ENCODE data around the gene PLCXD3. TPM values are rescaled to one million over a fixed set of nuclear protein-coding genes. Genes with fewer than 3 reads are reported as not detected.

The PLCXD3 gene
- total and polyA plus RNA-seq, 12 donors: 0.72 to 48.7 (median 15.4) TPM

DNA sequence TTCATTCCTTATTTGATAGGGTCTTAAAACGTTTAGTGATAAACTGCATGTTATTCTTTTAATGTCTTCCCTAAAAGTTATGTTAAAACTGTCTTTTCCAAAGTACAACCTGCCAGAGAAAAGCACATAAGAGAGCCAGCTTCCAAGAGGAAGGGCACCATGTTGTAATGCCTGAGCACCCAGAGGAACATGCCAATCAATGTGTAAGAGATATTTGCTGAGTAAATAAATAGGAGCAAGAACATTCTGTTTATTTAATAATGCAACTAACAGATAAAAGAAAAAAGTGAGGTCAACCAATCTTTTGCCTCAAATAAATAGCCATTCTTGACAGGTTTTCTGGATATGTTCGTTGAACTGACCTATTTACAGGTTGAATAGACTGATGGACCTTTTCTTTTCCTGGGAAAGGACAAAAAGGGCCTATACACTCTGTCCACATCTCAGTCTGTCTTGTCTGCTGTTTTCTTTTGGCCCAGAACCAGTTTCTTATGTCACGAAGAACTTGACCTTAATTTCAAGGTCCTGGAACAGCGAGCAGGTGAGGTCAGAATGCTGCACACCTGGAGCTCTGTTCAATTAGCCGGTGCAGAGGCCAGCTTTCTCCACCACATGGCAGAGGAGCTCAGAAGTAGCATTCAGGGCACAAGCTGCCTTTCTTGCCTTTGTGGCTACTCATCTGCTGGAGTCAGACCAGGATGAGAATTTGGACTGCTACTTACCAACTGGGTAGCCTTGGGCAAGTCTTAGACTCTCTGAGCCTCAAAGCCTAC is 77.7 kb downstream of the PLCXD3 start:
- Histone ChIP-seq H3K36me3 (replicated peaks in 1 of 2) (no peaks in the 10 kb centered on the region), H3K4me3 (no peak overlapping the region), H3K27me3 (no peaks in the 10 kb centered on the region), H3K27ac (no peak overlapping the region), H3K4me1 (replicated peaks in 1 of 2) (peaks cover 0 to 5% of the 10 kb centered on the region in 2 donors), H3K9me3 (replicated peaks in 1 of 3) (no peaks in the 10 kb centered on the region)
- WGBS, 4 donors: 43 to 56% (median 50%) methylated on average over 5 of the region's 5 CpGs
- no peak for DNase-seq
- TF ChIP-seq, protein P1, sequence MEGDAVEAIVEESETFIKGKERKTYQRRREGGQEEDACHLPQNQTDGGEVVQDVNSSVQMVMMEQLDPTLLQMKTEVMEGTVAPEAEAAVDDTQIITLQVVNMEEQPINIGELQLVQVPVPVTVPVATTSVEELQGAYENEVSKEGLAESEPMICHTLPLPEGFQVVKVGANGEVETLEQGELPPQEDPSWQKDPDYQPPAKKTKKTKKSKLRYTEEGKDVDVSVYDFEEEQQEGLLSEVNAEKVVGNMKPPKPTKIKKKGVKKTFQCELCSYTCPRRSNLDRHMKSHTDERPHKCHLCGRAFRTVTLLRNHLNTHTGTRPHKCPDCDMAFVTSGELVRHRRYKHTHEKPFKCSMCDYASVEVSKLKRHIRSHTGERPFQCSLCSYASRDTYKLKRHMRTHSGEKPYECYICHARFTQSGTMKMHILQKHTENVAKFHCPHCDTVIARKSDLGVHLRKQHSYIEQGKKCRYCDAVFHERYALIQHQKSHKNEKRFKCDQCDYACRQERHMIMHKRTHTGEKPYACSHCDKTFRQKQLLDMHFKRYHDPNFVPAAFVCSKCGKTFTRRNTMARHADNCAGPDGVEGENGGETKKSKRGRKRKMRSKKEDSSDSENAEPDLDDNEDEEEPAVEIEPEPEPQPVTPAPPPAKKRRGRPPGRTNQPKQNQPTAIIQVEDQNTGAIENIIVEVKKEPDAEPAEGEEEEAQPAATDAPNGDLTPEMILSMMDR (IDR thresholded peaks at IDR 0.05): no peak
- TF ChIP-seq POLR2A (IDR thresholded peaks at IDR 0.05): no peak
- intact Hi-C loops (cut with DNase I): no loop called here

DNA sequence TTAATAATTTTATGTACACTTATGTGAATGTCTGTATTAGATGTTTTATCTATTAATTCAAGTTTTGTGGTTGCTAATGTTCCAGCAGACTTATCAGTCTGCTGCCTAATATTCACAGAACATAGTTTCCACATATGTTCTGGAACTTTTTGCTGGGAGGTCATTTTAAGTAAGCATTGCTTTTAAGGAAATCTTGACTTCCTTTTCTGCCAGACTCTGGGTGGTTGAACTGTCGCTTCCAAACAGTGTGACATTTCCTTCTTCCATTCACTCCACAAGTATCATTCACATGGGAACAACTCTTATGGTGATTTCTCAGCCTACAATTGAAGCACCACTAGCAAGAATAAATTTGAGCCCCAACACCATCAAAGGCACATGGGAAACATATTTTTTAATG is 82.9 kb downstream of the PLCXD3 start:
- no peak overlapping the region for H3K27ac ChIP-seq
- intact Hi-C loops (cut with DNase I): no loop called here
- H3K4me3 ChIP-seq: no peak overlapping the region
- no peak for DNase-seq
- no peaks in the 10 kb centered on the region for H3K9me3 ChIP-seq (replicated peaks in 1 of 3)
- H3K36me3 ChIP-seq (replicated peaks in 1 of 2): no peaks in the 10 kb centered on the region
- TF ChIP-seq, protein P1 (IDR thresholded peaks at IDR 0.05): no peak
- TF ChIP-seq POLR2A (IDR thresholded peaks at IDR 0.05): no peak
- peaks cover 0 to 1% of the 10 kb centered on the region in 2 donors for H3K4me1 ChIP-seq (replicated peaks in 1 of 2)
- H3K27me3 ChIP-seq: no peaks in the 10 kb centered on the region
- WGBS, 4 donors: 39 to 60% (median 50%) methylated on average over 1 of the region's 1 CpG

DNA sequence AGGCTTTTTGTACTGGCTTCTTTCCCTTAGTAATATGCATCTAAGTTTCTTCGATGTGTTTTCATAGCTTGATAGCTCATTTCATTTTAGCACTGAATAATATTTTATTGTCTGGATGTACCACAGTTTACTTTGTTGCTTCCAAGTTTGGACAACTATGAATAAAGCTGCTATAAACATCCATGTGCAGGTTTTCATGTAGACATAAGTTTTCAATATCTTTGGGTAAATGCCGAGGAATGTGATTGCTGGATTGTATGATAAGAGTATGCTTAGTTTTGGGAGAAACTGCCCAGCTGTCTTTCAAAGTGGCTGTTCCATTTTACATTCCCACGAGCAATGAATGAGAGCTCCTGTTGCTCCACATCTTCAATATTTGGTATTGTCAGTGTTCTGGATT is 84.7 kb downstream of the PLCXD3 start:
- no peak for DNase-seq
- Histone ChIP-seq H3K27ac (no peak overlapping the region), H3K4me3 (no peak overlapping the region), H3K27me3 (no peaks in the 10 kb centered on the region), H3K9me3 (replicated peaks in 1 of 3) (no peaks in the 10 kb centered on the region), H3K4me1 (replicated peaks in 1 of 2) (no peaks in the 10 kb centered on the region), H3K36me3 (replicated peaks in 1 of 2) (no peaks in the 10 kb centered on the region)
- intact Hi-C loops (cut with DNase I): no loop called here
- 68 to 87% (median 81%) methylated on average over 3 of the region's 3 CpGs for WGBS, 4 donors
- TF ChIP-seq POLR2A (IDR thresholded peaks at IDR 0.05): no peak
- TF ChIP-seq, protein P1 (IDR thresholded peaks at IDR 0.05): no peak

DNA sequence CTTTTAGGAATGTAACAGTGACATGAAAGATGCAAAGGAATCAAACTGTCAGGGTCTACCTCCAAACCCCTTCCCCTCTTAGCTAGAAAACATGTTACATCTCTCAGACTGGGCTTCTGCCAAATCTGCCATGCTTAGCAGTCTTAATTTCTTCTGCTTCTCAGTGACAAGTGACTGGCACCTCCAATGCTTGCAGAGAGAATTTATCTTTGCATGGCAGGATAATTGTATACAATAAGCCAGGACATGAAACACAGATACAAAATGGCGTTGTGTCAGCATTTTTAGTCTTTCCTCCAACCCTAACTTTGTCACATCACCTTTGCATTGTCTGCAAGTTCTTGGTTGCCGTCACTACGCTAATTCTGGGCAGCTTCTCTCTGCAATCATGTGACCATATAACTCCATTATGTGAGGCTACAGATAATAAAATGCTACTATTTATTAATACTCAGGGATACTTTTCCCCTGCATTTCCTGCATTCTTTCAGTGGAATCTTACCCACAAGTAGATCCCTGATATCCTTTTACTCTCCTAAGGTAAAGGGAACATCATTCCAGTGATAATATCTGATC is 89.8 kb downstream of the PLCXD3 start:
- Histone ChIP-seq H3K4me1 (replicated peaks in 1 of 2) (no peaks in the 10 kb centered on the region), H3K4me3 (no peak overlapping the region), H3K27ac (no peak overlapping the region), H3K9me3 (replicated peaks in 1 of 3) (no peaks in the 10 kb centered on the region), H3K27me3 (no peaks in the 10 kb centered on the region), H3K36me3 (replicated peaks in 1 of 2) (no peaks in the 10 kb centered on the region)
- intact Hi-C loops (cut with DNase I): no loop called here
- DNase-seq: no peak
- 85 to 95% (median 87%) methylated on average over 3 of the region's 3 CpGs for WGBS, 4 donors
- TF ChIP-seq POLR2A (IDR thresholded peaks at IDR 0.05): no peak
- TF ChIP-seq, protein P1 (IDR thresholded peaks at IDR 0.05): no peak
